ENCODE measurements around the gene EFHD1. TPM values are rescaled to one million over a fixed set of nuclear protein-coding genes. Genes with fewer than 3 reads are reported as not detected.

EFHD1 gene
- 0.49 and 1.7 TPM in 2 replicates for total RNA-seq (2014; rRNA removed; shearing (Covaris generic))

- DNase-seq (ENCODE audit: low read depth), result peak; percentile 55
Observed at GRCh38 chr2:232633413-232634205, at the start of gene EFHD1. Gene EFHD1 (plus strand): TSS chr2:232633604. CDS start chr2:232633705, 101 bp downstream.

GRCh38 chr2:232584238-232584637 lies 49.2 kb upstream of the EFHD1 start:
- no peak for DNase-seq (ENCODE audit: low read depth)

- DNase-seq (ENCODE audit: low read depth), result no peak
Observed at GRCh38 chr2:232586943-232587505, 46.4 kb upstream of the EFHD1 start.

GRCh38 chr2:232587512-232587911 lies 45.9 kb upstream of the EFHD1 start:
- DNase-seq (ENCODE audit: low read depth), result no peak

- no peak for DNase-seq (ENCODE audit: low read depth)
Observed at GRCh38 chr2:232588031-232588430, 45.4 kb upstream of the EFHD1 start.

- DNase-seq (ENCODE audit: low read depth), result peak; percentile 84
Observed at GRCh38 chr2:232588680-232589585, 44.5 kb upstream of the EFHD1 start.

- peak; percentile 93 for DNase-seq (ENCODE audit: low read depth)
Observed at GRCh38 chr2:232592772-232593395, 40.5 kb upstream of the EFHD1 start.

- no peak for DNase-seq (ENCODE audit: low read depth)
Observed at GRCh38 chr2:232593982-232594381, 39.4 kb upstream of the EFHD1 start.

GRCh38 chr2:232597362-232598079 lies 35.9 kb upstream of the EFHD1 start:
- DNase-seq (ENCODE audit: low read depth), result no peak

GRCh38 chr2:232598293-232598692 lies 35.1 kb upstream of the EFHD1 start:
- no peak for DNase-seq (ENCODE audit: low read depth)

GRCh38 chr2:232600053-232600773 lies 33.2 kb upstream of the EFHD1 start:
- DNase-seq (ENCODE audit: low read depth), result no peak

GRCh38 chr2:232603283-232603682 lies 30.1 kb upstream of the EFHD1 start:
- no peak for DNase-seq (ENCODE audit: low read depth)

- DNase-seq (ENCODE audit: low read depth), result no peak
Observed at GRCh38 chr2:232604535-232604934, 28.9 kb upstream of the EFHD1 start.

GRCh38 chr2:232607011-232607410 lies 26.4 kb upstream of the EFHD1 start:
- DNase-seq (ENCODE audit: low read depth), result no peak

GRCh38 chr2:232609607-232610006 lies 23.8 kb upstream of the EFHD1 start:
- no peak for DNase-seq (ENCODE audit: low read depth)

GRCh38 chr2:232610081-232610480 lies 23.3 kb upstream of the EFHD1 start:
- no peak for DNase-seq (ENCODE audit: low read depth)

GRCh38 chr2:232611061-232611460 lies 22.3 kb upstream of the EFHD1 start:
- DNase-seq (ENCODE audit: low read depth), result no peak

- peak; percentile 91 for DNase-seq (ENCODE audit: low read depth)
Observed at GRCh38 chr2:232611559-232612218, 21.7 kb upstream of the EFHD1 start.

- no peak for DNase-seq (ENCODE audit: low read depth)
Observed at GRCh38 chr2:232613538-232614134, 19.8 kb upstream of the EFHD1 start.

GRCh38 chr2:232615339-232615738 lies 18.1 kb upstream of the EFHD1 start:
- no peak for DNase-seq (ENCODE audit: low read depth)
